Measurements from ENCODE around the gene TRIM3. TPM values are rescaled to one million over a fixed set of nuclear protein-coding genes. Genes with fewer than 3 reads are reported as not detected.

The TRIM3 gene
- total RNA-seq, 2 experiments from 2014 or later = 7.9 to 9.9 TPM

DNA sequence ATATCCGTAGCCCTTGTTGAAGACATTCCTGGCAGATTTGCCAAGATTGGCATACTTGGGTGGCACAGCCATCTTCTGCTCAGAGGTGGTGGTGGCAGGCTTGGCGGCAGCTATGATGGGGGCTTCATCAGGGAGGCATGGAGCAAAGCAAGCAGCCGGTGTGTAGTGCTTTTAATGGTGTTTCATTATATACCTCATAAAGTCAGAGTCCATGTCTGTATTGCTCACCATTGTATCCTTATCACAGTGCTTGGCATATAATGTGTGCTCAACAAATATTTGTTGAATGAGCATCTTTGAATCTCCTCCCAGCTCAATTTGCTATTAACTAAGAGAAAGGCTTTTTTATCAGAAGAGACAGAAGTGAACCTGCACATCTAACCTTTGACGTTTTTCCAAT, 15.6 kb upstream of the TRIM3 start:
- Mint-ChIP-seq H3K27me3 (no peaks in the 10 kb centered on the region), H3K36me3 (ENCODE audit: low read depth) (peaks cover 26% of the 10 kb centered on the region), H3K27ac (no peak overlapping the region), H3K4me3 (no peak overlapping the region), H3K9me3 (no peaks in the 10 kb centered on the region), H3K4me1 (no peaks in the 10 kb centered on the region)
- ChIA-PET POLR2A (interaction anchor here (1.6 kb wide), 1 partner anchor 8 kb away, joined by 11 read pairs; the partner anchor contains the start of genes ARFIP2 and TIMM10B), CTCF (interaction anchor here (1.5 to 4.9 kb wide), 3 partner anchors 15 to 111 kb away, joined by 3 to 30 read pairs (median 14); no protein-coding TSS in a partner anchor)
- DNase-seq = no peak

DNA sequence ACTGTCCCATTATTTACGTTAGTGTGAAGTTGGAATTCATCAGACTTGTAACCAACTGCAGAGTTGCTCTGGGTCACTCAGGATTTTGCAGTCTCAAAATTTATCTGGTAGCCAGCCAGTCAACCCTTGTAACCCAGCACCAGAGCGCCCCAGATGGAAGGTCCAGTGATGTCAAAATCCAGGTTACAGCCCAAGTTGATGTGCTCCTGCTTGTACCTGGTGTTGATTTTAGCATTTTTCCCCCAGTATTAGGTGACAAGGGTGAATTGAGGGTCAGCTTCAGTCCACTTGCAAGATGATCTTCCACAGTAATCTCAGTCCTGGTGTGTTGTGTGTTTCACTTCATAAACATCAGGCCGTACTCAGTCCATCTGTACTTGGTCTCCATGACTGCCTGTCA, 15.1 kb upstream of the TRIM3 start:
- POLR2A ChIA-PET = no interaction called here
- Mint-ChIP-seq H3K36me3 (ENCODE audit: low read depth) (peaks cover 26% of the 10 kb centered on the region), H3K27ac (no peak overlapping the region), H3K4me1 (no peaks in the 10 kb centered on the region), H3K9me3 (no peaks in the 10 kb centered on the region), H3K27me3 (no peaks in the 10 kb centered on the region), H3K4me3 (no peak overlapping the region)
- DNase-seq = no peak
- CTCF ChIA-PET = interaction anchor here (1.5 to 4.9 kb wide), 3 partner anchors 14 to 110 kb away, joined by 3 to 30 read pairs (median 14); no protein-coding TSS in a partner anchor

GRCh38 chr11:6488342-6488741, 14.6 kb upstream of the TRIM3 start:
- Mint-ChIP-seq H3K4me3 (no peak overlapping the region), H3K27ac (no peak overlapping the region), H3K36me3 (ENCODE audit: low read depth) (peaks cover 30% of the 10 kb centered on the region), H3K4me1 (peaks cover 3% of the 10 kb centered on the region), H3K9me3 (no peaks in the 10 kb centered on the region), H3K27me3 (no peaks in the 10 kb centered on the region)
- CTCF ChIA-PET = interaction anchor here (1.5 to 4.9 kb wide), 3 partner anchors 14 to 110 kb away, joined by 3 to 30 read pairs (median 28); no protein-coding TSS in a partner anchor
- no peak for DNase-seq
- POLR2A ChIA-PET = interaction anchor here (1.0 to 1.3 kb wide), 2 partner anchors 8 to 14 kb away, joined by 3 to 4 read pairs; no protein-coding TSS in a partner anchor

GRCh38 chr11:6486938-6487337, 13.2 kb upstream of the TRIM3 start:
- Mint-ChIP-seq H3K4me3 (no peak overlapping the region), H3K9me3 (no peaks in the 10 kb centered on the region), H3K27ac (no peak overlapping the region), H3K36me3 (ENCODE audit: low read depth) (peaks cover 35% of the 10 kb centered on the region), H3K27me3 (no peaks in the 10 kb centered on the region), H3K4me1 (peaks cover 15% of the 10 kb centered on the region)
- no peak for DNase-seq
- CTCF ChIA-PET = interaction anchor here (1.3 to 4.9 kb wide), 4 partner anchors 8 to 108 kb away, joined by 3 to 30 read pairs (median 16); no protein-coding TSS in a partner anchor
- POLR2A ChIA-PET = interaction anchor here (0.8 to 1.1 kb wide), 4 partner anchors 9 to 260 kb away, joined by 3 to 4 read pairs (median 3); no protein-coding TSS in a partner anchor

- CTCF ChIA-PET = interaction anchor here (0.9 to 4.9 kb wide), 5 partner anchors 9 to 171 kb away, joined by 3 to 30 read pairs (median 3); no protein-coding TSS in a partner anchor
- H3K36me3 Mint-ChIP-seq (ENCODE audit: low read depth) = peaks cover 32% of the 10 kb centered on the region
Measured at GRCh38 chr11:6486256-6486655, 12.5 kb upstream of the TRIM3 start.

DNA sequence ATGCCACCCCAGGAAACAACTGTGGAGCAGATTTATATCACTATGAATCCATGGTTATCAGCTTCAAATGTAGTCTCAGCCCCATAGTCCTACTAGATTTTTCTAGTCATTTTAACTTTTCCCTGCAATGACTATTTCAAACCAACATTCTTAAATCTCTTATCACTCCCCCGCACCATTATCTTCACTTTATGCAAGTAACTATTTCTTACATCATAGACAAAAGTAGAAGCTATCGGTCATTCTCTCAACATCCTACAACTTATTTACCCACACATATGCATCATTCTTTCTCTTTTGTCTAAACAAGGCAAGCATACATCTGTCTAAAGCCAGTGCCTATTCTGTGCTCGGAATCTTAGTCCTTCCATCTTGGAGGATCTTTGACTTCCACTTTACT, 11.9 kb upstream of the TRIM3 start:
- Mint-ChIP-seq H3K9me3 (no peaks in the 10 kb centered on the region), H3K27ac (no peak overlapping the region), H3K4me1 (peaks cover 23% of the 10 kb centered on the region), H3K4me3 (no peak overlapping the region), H3K27me3 (no peaks in the 10 kb centered on the region), H3K36me3 (ENCODE audit: low read depth) (peaks cover 32% of the 10 kb centered on the region)
- POLR2A ChIA-PET = interaction anchor here (0.8 to 2.1 kb wide), 5 partner anchors 9 to 95 kb away, joined by 3 to 7 read pairs (median 3); partner anchors contain the start of gene SMPD1
- no peak for DNase-seq
- CTCF ChIA-PET = interaction anchor here (0.7 to 4.9 kb wide), 8 partner anchors 10 to 252 kb away, joined by 3 to 28 read pairs (median 3); no protein-coding TSS in a partner anchor

More at GRCh38 chr11:6486256-6486655, 12.5 kb upstream of the TRIM3 start:
- Mint-ChIP-seq H3K9me3 (no peaks in the 10 kb centered on the region), H3K4me1 (peaks cover 17% of the 10 kb centered on the region), H3K27ac (no peak overlapping the region), H3K27me3 (no peaks in the 10 kb centered on the region), H3K4me3 (no peak overlapping the region)
- DNase-seq = no peak
- POLR2A ChIA-PET = interaction anchor here (0.8 to 1.1 kb wide), 4 partner anchors 10 to 261 kb away, joined by 3 to 4 read pairs (median 3); no protein-coding TSS in a partner anchor

DNA sequence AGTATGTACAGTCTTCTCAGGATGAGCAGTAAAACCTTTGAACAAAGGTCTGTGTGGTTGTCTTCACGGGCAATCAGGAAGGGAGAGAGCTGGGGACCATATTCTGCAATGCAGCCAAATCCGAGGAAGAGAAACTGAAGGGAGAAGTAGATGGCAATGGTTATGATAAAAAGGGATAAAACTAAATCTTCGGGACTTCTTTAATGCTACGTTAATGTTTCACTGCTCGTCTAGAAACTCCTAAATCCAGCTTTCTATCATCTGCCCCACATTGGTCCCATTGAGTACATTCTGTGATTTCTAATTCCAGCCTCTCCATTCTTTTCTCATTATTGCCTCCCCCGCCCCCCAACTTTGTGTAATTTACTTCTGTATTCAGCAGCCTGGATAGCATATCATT, 9.3 kb upstream of the TRIM3 start:
- ChIA-PET CTCF (interaction anchor here (1.2 to 3.4 kb wide), 4 partner anchors 40 to 200 kb away, joined by 3 to 51 read pairs (median 10); partner anchors contain the start of gene MRPL17), POLR2A (interaction anchor here (0.8 to 2.9 kb wide), 5 partner anchors 16 to 136 kb away, joined by 3 to 25 read pairs (median 18); partner anchors contain the start of gene TPP1)
- Mint-ChIP-seq H3K27ac (peak overlapping the region; percentile 97), H3K4me1 (peaks cover 41% of the 10 kb centered on the region), H3K4me3 (peak overlapping the region; percentile 97), H3K36me3 (ENCODE audit: low read depth) (peaks cover 28% of the 10 kb centered on the region), H3K27me3 (no peaks in the 10 kb centered on the region), H3K9me3 (no peaks in the 10 kb centered on the region)
- DNase-seq = no peak

GRCh38 chr11:6482441-6482840, 8.7 kb upstream of the TRIM3 start:
- Mint-ChIP-seq H3K36me3 (ENCODE audit: low read depth) (peaks cover 32% of the 10 kb centered on the region), H3K9me3 (no peaks in the 10 kb centered on the region), H3K27me3 (no peaks in the 10 kb centered on the region), H3K4me1 (peaks cover 41% of the 10 kb centered on the region), H3K4me3 (peak overlapping the region; percentile 97), H3K27ac (peak overlapping the region; percentile 97)
- ChIA-PET POLR2A (interaction anchor here (0.9 to 2.9 kb wide), 23 partner anchors 8 to 263 kb away, joined by 3 to 41 read pairs (median 7); partner anchors contain the start of genes APBB1, HPX, ILK and MRPL17), CTCF (interaction anchor here (1.2 to 3.4 kb wide), 10 partner anchors 11 to 201 kb away, joined by 3 to 51 read pairs (median 6); partner anchors contain the start of genes MRPL17, TAF10 and TPP1)
- DNase-seq = no peak

- Mint-ChIP-seq H3K4me1 (peaks cover 41% of the 10 kb centered on the region), H3K9me3 (no peaks in the 10 kb centered on the region), H3K4me3 (peak overlapping the region; percentile 97), H3K27me3 (no peaks in the 10 kb centered on the region), H3K27ac (peak overlapping the region; percentile 97), H3K36me3 (ENCODE audit: low read depth) (peaks cover 37% of the 10 kb centered on the region)
- no peak for DNase-seq
- POLR2A ChIA-PET = interaction anchor here (0.7 to 2.9 kb wide), 38 partner anchors 8 to 265 kb away, joined by 3 to 41 read pairs (median 5); partner anchors contain the start of genes APBB1, CAVIN3, HPX and ILK
- CTCF ChIA-PET = interaction anchor here (0.9 to 3.4 kb wide), 18 partner anchors 9 to 274 kb away, joined by 3 to 51 read pairs (median 4); partner anchors contain the start of genes MRPL17, TAF10 and TPP1
Measured at GRCh38 chr11:6481924-6482275, 8.2 kb upstream of the TRIM3 start.

- no peaks in the 10 kb centered on the region for H3K27me3 Mint-ChIP-seq
- H3K9me3 Mint-ChIP-seq = no peaks in the 10 kb centered on the region
- ChIA-PET CTCF (interaction anchor here (0.7 to 3.4 kb wide), 25 partner anchors 8 to 275 kb away, joined by 3 to 51 read pairs (median 4); partner anchors contain the start of genes APBB1, MRPL17, SMPD1 and TAF10), POLR2A (interaction anchor here (0.7 to 2.9 kb wide), 39 partner anchors 8 to 266 kb away, joined by 3 to 41 read pairs (median 5); partner anchors contain the start of genes APBB1, CAVIN3, HPX and ILK)
- peak within 1 kb of the TSS; percentile 97 for H3K4me3 Mint-ChIP-seq
- peaks cover 39% of the 10 kb centered on the region for H3K36me3 Mint-ChIP-seq (ENCODE audit: low read depth)
- peaks cover 41% of the 10 kb centered on the region for H3K4me1 Mint-ChIP-seq
- peak; percentile 98 for DNase-seq
- peak within 1 kb of the TSS; percentile 97 for H3K27ac Mint-ChIP-seq
Measured at GRCh38 chr11:6481012-6481923, 7.5 kb upstream of the TRIM3 start, which contains the start of the genes ARFIP2 and TIMM10B. TSS of gene ARFIP2 (minus strand) at chr11:6481331. CDS start at chr11:6480421, 910 bp downstream. TSS of gene TIMM10B (plus strand) at chr11:6481501. CDS start at chr11:6481517, 16 bp downstream.

- Mint-ChIP-seq H3K4me1 (peaks cover 41% of the 10 kb centered on the region), H3K36me3 (ENCODE audit: low read depth) (peaks cover 39% of the 10 kb centered on the region), H3K4me3 (peak overlapping the region; percentile 97), H3K27me3 (no peaks in the 10 kb centered on the region), H3K27ac (peak overlapping the region; percentile 97), H3K9me3 (no peaks in the 10 kb centered on the region)
- DNase-seq = no peak
- ChIA-PET CTCF (interaction anchor here (1.4 to 1.5 kb wide), 2 partner anchors 124 to 203 kb away, joined by 3 to 4 read pairs; partner anchors contain the start of gene MRPL17), POLR2A (interaction anchor here (0.6 to 2.9 kb wide), 2 partner anchors 78 to 123 kb away, joined by 3 to 19 read pairs; no protein-coding TSS in a partner anchor)
Measured at GRCh38 chr11:6480299-6480914, 6.7 kb upstream of the TRIM3 start.
